Measurements from ENCODE around the gene GPR137B.

- TF ChIP-seq TAF1 (IDR thresholded peaks at IDR 0.05; ENCODE audit: control insufficient read depth, extremely low read depth, insufficient read depth, low read length, severe bottlenecking) = no peak
- TF ChIP-seq MYNN (IDR thresholded peaks at IDR 0.05) = no peak
- TF ChIP-seq MYNN (CRISPR knock-in tag; IDR thresholded peaks at IDR 0.05) = no peak
- TF ChIP-seq POLR3A (IDR thresholded peaks at IDR 0.05; ENCODE audit: borderline replicate concordance, extremely low read depth, insufficient read depth, insufficient read length) = no peak
- no peak for TF ChIP-seq JUNB (CRISPR knock-in tag; conservative IDR thresholded peaks at IDR 0.05)
- no peak for TF ChIP-seq ATF2 (CRISPR knock-in tag; IDR thresholded peaks at IDR 0.05)
- TF ChIP-seq KAT7 (CRISPR knock-in tag; IDR thresholded peaks at IDR 0.05; ENCODE audit: borderline replicate concordance) = no peak
- no peak for TF ChIP-seq PYGO2 (tag; IDR thresholded peaks at IDR 0.05)
Measured at GRCh38 chr1:236228411-236228810, 86.1 kb downstream of the GPR137B start.

Measured in K562 (cell line).